ENCODE data around the gene MUC5AC.

- no peak for TF ChIP-seq EZH2 (IDR thresholded peaks at IDR 0.05; ENCODE audit: low read length)
- no peak for TF ChIP-seq CTCF (optimal IDR thresholded peaks at IDR 0.05 in 1 of 3, IDR thresholded peaks at IDR 0.05 in 1 of 3, conservative IDR thresholded peaks at IDR 0.05 in 1 of 3; ENCODE audit: extremely low read depth in 1 of 3, insufficient read depth in 2 of 3, low read length in 3 of 3)
Measured at GRCh38 chr11:1111545-1112212, 46.1 kb upstream of the MUC5AC start.
